Breast epithelium (tissue), 3 donors: Measurements from ENCODE around the gene DACT3.

Source experiments
- POLR2A ChIP-seq: fragments of 450-650 bp; IDR thresholded peaks from one replicate; pipeline ENCODE4 v1.6.1; 2016; ENCODE audit warnings: antibody characterized with exemption, mild to moderate bottlenecking, moderate library complexity
- POLR2AphosphoS5 ChIP-seq, 3 donors: sonication (generic); formaldehyde crosslinking; IDR thresholded peaks; one replicate each; pipeline ENCODE4 v1.6.1; 2017; ENCODE audit warnings: antibody characterized with exemption in 3 of 3
- TF ChIP-seq, protein P1 (sequence below), 3 donors: fragments of 450-650 bp; IDR thresholded peaks; one replicate each; pipeline ENCODE4 v1.5.1; 2016 to 2017; ENCODE audit warnings: antibody characterized with exemption in 3 of 3, mild to moderate bottlenecking in 3 of 3, moderate library complexity in 3 of 3

- TF ChIP-seq, protein P1, sequence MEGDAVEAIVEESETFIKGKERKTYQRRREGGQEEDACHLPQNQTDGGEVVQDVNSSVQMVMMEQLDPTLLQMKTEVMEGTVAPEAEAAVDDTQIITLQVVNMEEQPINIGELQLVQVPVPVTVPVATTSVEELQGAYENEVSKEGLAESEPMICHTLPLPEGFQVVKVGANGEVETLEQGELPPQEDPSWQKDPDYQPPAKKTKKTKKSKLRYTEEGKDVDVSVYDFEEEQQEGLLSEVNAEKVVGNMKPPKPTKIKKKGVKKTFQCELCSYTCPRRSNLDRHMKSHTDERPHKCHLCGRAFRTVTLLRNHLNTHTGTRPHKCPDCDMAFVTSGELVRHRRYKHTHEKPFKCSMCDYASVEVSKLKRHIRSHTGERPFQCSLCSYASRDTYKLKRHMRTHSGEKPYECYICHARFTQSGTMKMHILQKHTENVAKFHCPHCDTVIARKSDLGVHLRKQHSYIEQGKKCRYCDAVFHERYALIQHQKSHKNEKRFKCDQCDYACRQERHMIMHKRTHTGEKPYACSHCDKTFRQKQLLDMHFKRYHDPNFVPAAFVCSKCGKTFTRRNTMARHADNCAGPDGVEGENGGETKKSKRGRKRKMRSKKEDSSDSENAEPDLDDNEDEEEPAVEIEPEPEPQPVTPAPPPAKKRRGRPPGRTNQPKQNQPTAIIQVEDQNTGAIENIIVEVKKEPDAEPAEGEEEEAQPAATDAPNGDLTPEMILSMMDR (IDR thresholded peaks at IDR 0.05), result no peak
- TF ChIP-seq POLR2AphosphoS5 (IDR thresholded peaks at IDR 0.05) (no peak), POLR2A (no peak)
Measured at GRCh38 chr19:46665072-46665471, 4.1 kb upstream of the DACT3 start.
